MM.1S (cell line): ENCODE results near the gene MYO10.

Experiments
- DNase-seq: peaks from one replicate; pipeline ENCODE4 v3.0.0-alpha.2; 2015
- H2AFZ ChIP-seq: fragments of 300-600 bp; sonication (generic); 2 replicates; pipeline ENCODE4 v1.6.0; 2016; ENCODE audit warnings: antibody characterized with exemption, low read length
- H3F3A ChIP-seq: fragments of 300-600 bp; sonication (generic); 2 replicates; pipeline ENCODE4 v1.6.1; 2016; ENCODE audit warnings: mild to moderate bottlenecking, antibody characterized with exemption, low read length, moderate library complexity, mixed read lengths; ENCODE audit not compliant: insufficient read depth
- H3K27ac ChIP-seq: fragments of 300-600 bp; sonication (generic); 2 replicates; pipeline ENCODE4 v1.5.1; 2016; ENCODE audit warnings: mild to moderate bottlenecking, low read length
- H3K27me3 ChIP-seq: fragments of 300-600 bp; sonication (generic); replicated peaks from 2 replicates; pipeline ENCODE4 v1.6.0; 2016; ENCODE audit warnings: low read length; ENCODE audit not compliant: insufficient read depth
- H3K36me3 ChIP-seq: fragments of 300-600 bp; sonication (generic); replicated peaks from 2 replicates; pipeline ENCODE4 v1.6.1; 2016; ENCODE audit warnings: mild to moderate bottlenecking, low read length, mixed read lengths; ENCODE audit not compliant: insufficient read depth
- H3K4me1 ChIP-seq: fragments of 300-600 bp; sonication (generic); 2 replicates; pipeline ENCODE4 v1.6.1; 2016; ENCODE audit warnings: low read length, mixed read lengths
- H3K4me2 ChIP-seq: fragments of 300-600 bp; sonication (generic); 2 replicates; pipeline ENCODE4 v1.6.0; 2016; ENCODE audit warnings: low read depth, low read length
- H3K4me3 ChIP-seq: fragments of 300-600 bp; sonication (generic); 2 replicates; pipeline ENCODE4 v1.5.1; 2016; ENCODE audit warnings: low read length, mixed read lengths
- H3K79me2 ChIP-seq: fragments of 300-600 bp; sonication (generic); 2 replicates; pipeline ENCODE4 v1.6.1; 2016; ENCODE audit warnings: mixed run types, low read length, mixed read lengths
- H3K9ac ChIP-seq: fragments of 300-600 bp; sonication (generic); 2 replicates; pipeline ENCODE4 v1.6.1; 2016; ENCODE audit warnings: low read length, mixed read lengths
- H3K9me2 ChIP-seq: fragments of 300-600 bp; sonication (generic); replicated peaks from 2 replicates; pipeline ENCODE4 v1.6.1; 2016; ENCODE audit warnings: mild to moderate bottlenecking, low read length, mixed read lengths; ENCODE audit not compliant: insufficient read depth
- H3K9me3 ChIP-seq: fragments of 300-600 bp; sonication (generic); replicated peaks from 2 replicates; pipeline ENCODE4 v1.6.1; 2016; ENCODE audit warnings: mild to moderate bottlenecking, low read length, mixed read lengths; ENCODE audit not compliant: insufficient read depth
- H4K20me1 ChIP-seq: fragments of 300-600 bp; sonication (generic); 2 replicates; pipeline ENCODE4 v1.6.1; 2016; ENCODE audit warnings: mild to moderate bottlenecking, low read length, moderate library complexity, mixed read lengths; ENCODE audit not compliant: insufficient read depth
- EZH2 ChIP-seq: fragments of 300-600 bp; sonication (generic); optimal IDR thresholded peaks from 2 replicates; pipeline ENCODE3; 2017; ENCODE audit warnings: low read depth, mild to moderate bottlenecking, antibody characterized with exemption, low read length, mixed read lengths
- EZH2phosphoT487 ChIP-seq: fragments of 300-600 bp; sonication (generic); IDR thresholded peaks from 2 replicates; pipeline ENCODE4 v1.6.1; 2018; ENCODE audit warnings: antibody characterized with exemption, low read length
- TF ChIP-seq, protein P1 (sequence below): fragments of 300-600 bp; sonication (generic); IDR thresholded peaks from 2 replicates; pipeline ENCODE4 v1.5.1; 2016; ENCODE audit warnings: antibody characterized with exemption, low read length, mixed read lengths

MYO10 gene

GRCh38 chr5:16858151-16858550 is 77.9 kb downstream of the MYO10 start:
- DNase-seq = no peak
- Histone ChIP-seq H3K36me3 (no peaks in the 10 kb centered on the region), H3K4me1 (no peaks in the 10 kb centered on the region), H3K27ac (no peak overlapping the region), H3K9me3 (no peaks in the 10 kb centered on the region), H2AFZ (no peak overlapping the region), H3K9me2 (no peaks in the 10 kb centered on the region), H3K4me2 (no peak overlapping the region), H3K4me3 (no peak overlapping the region), H3K9ac (no peak overlapping the region), H3K27me3 (no peaks in the 10 kb centered on the region), H4K20me1 (no peaks in the 10 kb centered on the region), H3K79me2 (no peaks in the 10 kb centered on the region), H3F3A (no peaks in the 10 kb centered on the region)
- no peak for TF ChIP-seq EZH2phosphoT487
- TF ChIP-seq, protein P1, sequence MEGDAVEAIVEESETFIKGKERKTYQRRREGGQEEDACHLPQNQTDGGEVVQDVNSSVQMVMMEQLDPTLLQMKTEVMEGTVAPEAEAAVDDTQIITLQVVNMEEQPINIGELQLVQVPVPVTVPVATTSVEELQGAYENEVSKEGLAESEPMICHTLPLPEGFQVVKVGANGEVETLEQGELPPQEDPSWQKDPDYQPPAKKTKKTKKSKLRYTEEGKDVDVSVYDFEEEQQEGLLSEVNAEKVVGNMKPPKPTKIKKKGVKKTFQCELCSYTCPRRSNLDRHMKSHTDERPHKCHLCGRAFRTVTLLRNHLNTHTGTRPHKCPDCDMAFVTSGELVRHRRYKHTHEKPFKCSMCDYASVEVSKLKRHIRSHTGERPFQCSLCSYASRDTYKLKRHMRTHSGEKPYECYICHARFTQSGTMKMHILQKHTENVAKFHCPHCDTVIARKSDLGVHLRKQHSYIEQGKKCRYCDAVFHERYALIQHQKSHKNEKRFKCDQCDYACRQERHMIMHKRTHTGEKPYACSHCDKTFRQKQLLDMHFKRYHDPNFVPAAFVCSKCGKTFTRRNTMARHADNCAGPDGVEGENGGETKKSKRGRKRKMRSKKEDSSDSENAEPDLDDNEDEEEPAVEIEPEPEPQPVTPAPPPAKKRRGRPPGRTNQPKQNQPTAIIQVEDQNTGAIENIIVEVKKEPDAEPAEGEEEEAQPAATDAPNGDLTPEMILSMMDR = no peak
- TF ChIP-seq EZH2 = no peak

DNA sequence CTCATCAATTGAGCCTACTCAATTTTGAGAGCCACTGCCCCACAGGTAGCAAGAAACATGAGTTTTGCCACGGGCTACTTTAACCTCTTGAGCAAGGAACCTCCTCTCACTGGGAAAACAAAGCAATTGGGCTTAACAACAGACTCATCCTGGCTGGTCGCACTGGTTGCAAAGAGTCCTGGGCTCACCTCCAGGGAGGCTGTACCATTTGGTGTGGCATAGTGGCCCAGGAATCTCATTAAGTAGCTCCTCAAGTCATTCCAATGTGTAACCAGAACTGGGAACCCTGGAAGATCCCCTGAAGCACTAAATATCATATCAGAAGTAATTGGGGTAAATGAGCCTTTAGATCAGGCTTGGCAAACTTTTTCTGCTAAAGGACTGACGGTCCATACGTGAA is 78.5 kb downstream of the MYO10 start:
- DNase-seq = no peak

DNA sequence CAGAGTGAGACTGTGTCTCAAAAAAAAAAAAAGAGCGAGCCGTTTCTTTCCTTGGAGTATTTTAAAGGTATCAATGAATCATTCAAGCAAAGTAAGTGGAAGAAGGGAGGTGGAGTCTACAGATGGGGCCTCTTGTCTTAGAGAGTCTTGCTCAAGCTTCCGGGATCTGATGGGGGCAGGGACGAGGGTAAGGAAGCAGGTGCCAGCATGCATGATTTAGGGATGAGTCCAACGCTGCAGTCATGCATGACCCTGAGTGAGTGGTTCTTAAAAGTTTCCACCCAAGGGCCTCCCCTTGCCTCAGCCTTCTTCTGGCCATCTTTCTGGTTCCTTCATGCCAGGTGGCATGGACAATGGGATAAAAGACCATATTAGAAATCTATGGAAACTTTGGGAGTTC is 79.6 kb downstream of the MYO10 start:
- Histone ChIP-seq H3K4me2 (no peak overlapping the region), H3K9ac (no peak overlapping the region)

More for the DNA sequence above, 78.5 kb downstream of the MYO10 start:
- Histone ChIP-seq H3K9ac (no peak overlapping the region), H3K9me2 (no peaks in the 10 kb centered on the region), H3K4me1 (no peaks in the 10 kb centered on the region), H3K4me3 (no peak overlapping the region), H3K27ac (no peak overlapping the region), H3K9me3 (no peaks in the 10 kb centered on the region), H4K20me1 (no peaks in the 10 kb centered on the region), H3K27me3 (no peaks in the 10 kb centered on the region), H3K4me2 (no peak overlapping the region), H3K36me3 (no peaks in the 10 kb centered on the region), H3F3A (no peaks in the 10 kb centered on the region), H3K79me2 (no peaks in the 10 kb centered on the region), H2AFZ (no peak overlapping the region)
- TF ChIP-seq EZH2phosphoT487 = no peak
- TF ChIP-seq EZH2 = no peak
- TF ChIP-seq, protein P1 = no peak

More for the DNA sequence above, 79.6 kb downstream of the MYO10 start:
- DNase-seq = no peak
- no peaks in the 10 kb centered on the region for H3F3A ChIP-seq
- H3K79me2 ChIP-seq = no peaks in the 10 kb centered on the region
- H2AFZ ChIP-seq = no peak overlapping the region
- no peak overlapping the region for H3K4me3 ChIP-seq
- H3K9me2 ChIP-seq = no peaks in the 10 kb centered on the region
- no peaks in the 10 kb centered on the region for H4K20me1 ChIP-seq
- H3K27ac ChIP-seq = no peak overlapping the region
- TF ChIP-seq EZH2 (no peak), EZH2phosphoT487 (no peak)
- TF ChIP-seq, protein P1 = no peak
- H3K36me3 ChIP-seq = no peaks in the 10 kb centered on the region
- no peaks in the 10 kb centered on the region for H3K27me3 ChIP-seq
- no peaks in the 10 kb centered on the region for H3K9me3 ChIP-seq
- H3K4me1 ChIP-seq = no peaks in the 10 kb centered on the region
